T-cell (primary cell): Measurements from ENCODE around the gene BAZ2B. TPM values are rescaled to one million over a fixed set of nuclear protein-coding genes. Genes with fewer than 3 reads are reported as not detected.

ENCODE experiments used
- ATAC-seq, 4 experiments: fragments of 200-7000 bp in 3 of 4; fragments of 150-1000 bp in 1 of 4; cut with Tn5 transposase; replicated peaks in 1 of 4; 1 replicate in 3 of 4; 2 replicates in 1 of 4; pipeline ENCODE4 v1.10.0; 2021; ENCODE audit warnings: moderate library complexity in 3 of 4, mild to moderate bottlenecking in 2 of 4, moderate number of reproducible peaks in 1 of 4
- CTCF ChIA-PET, 2 donors: fragments of 300-600 bp; sonication (Branson Sonifier 250); formaldehyde crosslinking; loops; one replicate each; lab custom pipeline; 2022; ENCODE audit warnings: antibody characterized with exemption in 2 of 2; lab: Charles Lee
- POLR2A ChIA-PET, 2 donors: fragments of 300-600 bp; sonication (Branson Sonifier 250); formaldehyde crosslinking; loops; one replicate each; lab custom pipeline; 2022; ENCODE audit warnings: antibody characterized with exemption in 2 of 2; lab: Charles Lee
- DNase-seq, 35 experiments: peaks; one replicate each; pipeline versions ENCODE4 v3.0.0 to v3.0.0-alpha.2; 2013 to 2023
- H3K27ac ChIP-seq: one replicate; pipeline ENCODE4 v1.5.1; 2013; ENCODE audit warnings: low read length
- H3K27me3 ChIP-seq, 2 experiments: replicated peaks in 1 of 2; 1 replicate in 1 of 2; 2 replicates in 1 of 2; pipeline versions ENCODE4 v1.6.1 to v1.7.0; 2013; ENCODE audit warnings: low read length in 1 of 2, mixed read lengths in 1 of 2; ENCODE audit not compliant: control insufficient read depth in 2 of 2, insufficient read depth in 2 of 2; ENCODE audit errors: extremely low read depth in 1 of 2
- H3K36me3 ChIP-seq, 2 donors: 1 replicate in 1 of 2; 2 replicates in 1 of 2; pipeline versions ENCODE4 v1.6.1 to v1.7.0; 2013; ENCODE audit warnings: low read length in 1 of 2; ENCODE audit not compliant: control insufficient read depth in 2 of 2, insufficient read depth in 1 of 2; ENCODE audit errors: extremely low read depth in 1 of 2
- H3K4me1 ChIP-seq, 2 experiments: 1 replicate in 1 of 2; 2 replicates in 1 of 2; pipeline versions ENCODE4 v1.6.1 to v1.7.0; 2013; ENCODE audit warnings: low read length in 2 of 2, mixed read lengths in 1 of 2; ENCODE audit not compliant: insufficient read depth in 2 of 2, control insufficient read depth in 1 of 2; ENCODE audit errors: extremely low read depth in 1 of 2
- H3K4me3 ChIP-seq, 2 donors: 1 replicate in 1 of 2; 2 replicates in 1 of 2; pipeline versions ENCODE4 v1.5.1 to v1.7.0; 2013; ENCODE audit warnings: mild to moderate bottlenecking in 2 of 2, low read length in 1 of 2, moderate library complexity in 1 of 2; ENCODE audit not compliant: control insufficient read depth in 1 of 2; ENCODE audit errors: extremely low read depth in 1 of 2
- H3K9me3 ChIP-seq: 2 replicates; pipeline ENCODE4 v1.7.0; 2013
- H3K27ac Mint-ChIP-seq, 2 donors: one replicate each; pipeline ENCODE4 v1.8.0; 2020 to 2021; ENCODE audit warnings: mild to moderate bottlenecking in 2 of 2, mixed read lengths in 2 of 2
- H3K27me3 Mint-ChIP-seq, 2 donors: one replicate each; pipeline ENCODE4 v1.8.0; 2021 to 2022; ENCODE audit warnings: mixed read lengths in 2 of 2
- H3K36me3 Mint-ChIP-seq: one replicate; pipeline ENCODE4 v1.8.0; 2021; ENCODE audit warnings: mixed read lengths
- H3K4me1 Mint-ChIP-seq, 3 donors: one replicate each; pipeline ENCODE4 v1.8.0; 2020 to 2022; ENCODE audit warnings: mixed read lengths in 3 of 3, mild to moderate bottlenecking in 1 of 3
- H3K4me3 Mint-ChIP-seq, 3 donors: one replicate each; pipeline ENCODE4 v1.8.0; 2020 to 2022; ENCODE audit warnings: mild to moderate bottlenecking in 3 of 3, mixed read lengths in 3 of 3, moderate library complexity in 3 of 3
- H3K9me3 Mint-ChIP-seq, 3 donors: one replicate each; pipeline ENCODE4 v1.8.0; 2020 to 2022; ENCODE audit warnings: mixed read lengths in 3 of 3
- WGBS: methylation state at CpG from one replicate; pipeline ENCODE4 v1.1.5; 2013; ENCODE audit warnings: missing lambda C conversion rate; ENCODE audit not compliant: insufficient coverage; 5-methylcytosine and 5-hydroxymethylcytosine counted together
- total RNA-seq, 35 experiments: library from RNA in 6 of 35; stranded (reverse) in 6 of 35; fragments of 120-200 nt in 1 of 35; gene quantifications; one replicate each; pipeline versions ENCODE4 v1.2.1 to v1.2.4 and lab custom pipeline; 2013 to 2026

Gene BAZ2B
- total RNA-seq, 5 donors from 2014 or later (not counting 1 experiment from before 2014, with no cell fraction given): 21.2 to 38.5 (median 27.2) TPM

GRCh38 chr2:159572459-159572858 lies 43.9 kb downstream of the BAZ2B start:
- no peaks in the 10 kb centered on the region for H3K27me3 Mint-ChIP-seq
- H3K4me3 ChIP-seq: no peak overlapping the region
- POLR2A ChIA-PET: no interaction called here
- H3K4me1 ChIP-seq: no peaks in the 10 kb centered on the region
- no peak for DNase-seq
- H3K9me3 Mint-ChIP-seq: peaks cover 0 to 10% (median 3%) of the 10 kb centered on the region in 3 donors
- no peak for ATAC-seq
- no peak overlapping the region for H3K27ac Mint-ChIP-seq
- no peaks in the 10 kb centered on the region for H3K27me3 ChIP-seq
- no peaks in the 10 kb centered on the region for H3K36me3 ChIP-seq
- peaks cover 8% of the 10 kb centered on the region for H3K36me3 Mint-ChIP-seq
- no peak overlapping the region for H3K27ac ChIP-seq
- CTCF ChIA-PET: no interaction called here
- H3K4me3 Mint-ChIP-seq: no peak overlapping the region
- H3K9me3 ChIP-seq: no peaks in the 10 kb centered on the region
- no peaks in the 10 kb centered on the region for H3K4me1 Mint-ChIP-seq

GRCh38 chr2:159571540-159572260 lies 44.6 kb downstream of the BAZ2B start:
- WGBS: no CpG with 5 or more reads among the region's 3 CpGs

DNA sequence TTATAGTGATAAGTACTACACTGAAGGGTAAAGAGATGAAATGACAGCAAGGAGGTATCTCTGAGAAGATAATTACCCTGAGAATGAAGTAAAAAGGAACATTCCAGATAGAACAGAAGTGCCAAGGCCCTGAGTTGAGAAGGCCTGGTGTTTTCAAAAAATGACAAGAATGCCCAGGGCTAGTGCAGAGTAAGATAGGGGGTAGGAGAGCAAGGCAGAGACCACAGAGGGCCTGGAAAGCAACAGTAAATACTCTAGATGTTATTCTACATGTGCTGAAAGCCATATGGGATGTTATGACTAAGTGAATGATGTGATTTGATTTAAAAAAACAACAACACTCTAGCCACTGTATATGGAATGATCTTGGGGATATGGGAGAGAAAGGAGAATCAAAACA lies 52.3 kb downstream of the BAZ2B start:
- H3K4me3 ChIP-seq: no peak overlapping the region
- ATAC-seq (no peak), DNase-seq (no peak)
- Mint-ChIP-seq H3K36me3 (peaks cover 3% of the 10 kb centered on the region), H3K4me1 (no peaks in the 10 kb centered on the region), H3K27ac (no peak overlapping the region), H3K27me3 (no peaks in the 10 kb centered on the region), H3K9me3 (no peaks in the 10 kb centered on the region), H3K4me3 (no peak overlapping the region)
- H3K27ac ChIP-seq: no peak overlapping the region
- no peaks in the 10 kb centered on the region for H3K9me3 ChIP-seq
- POLR2A ChIA-PET: no interaction called here
- CTCF ChIA-PET: no interaction called here
- no peaks in the 10 kb centered on the region for H3K36me3 ChIP-seq
- H3K27me3 ChIP-seq: no peaks in the 10 kb centered on the region
- H3K4me1 ChIP-seq: no peaks in the 10 kb centered on the region

More at GRCh38 chr2:159571540-159572260, 44.6 kb downstream of the BAZ2B start:
- Mint-ChIP-seq H3K4me1 (no peaks in the 10 kb centered on the region), H3K27me3 (no peaks in the 10 kb centered on the region), H3K27ac (no peak overlapping the region), H3K36me3 (peaks cover 8% of the 10 kb centered on the region), H3K4me3 (no peak overlapping the region), H3K9me3 (peaks cover 0 to 10% (median 3%) of the 10 kb centered on the region in 3 donors)
- ATAC-seq (no peak), DNase-seq (no peak)
- no peaks in the 10 kb centered on the region for H3K9me3 ChIP-seq
- no peak overlapping the region for H3K27ac ChIP-seq
- CTCF ChIA-PET: no interaction called here
- no peaks in the 10 kb centered on the region for H3K36me3 ChIP-seq
- POLR2A ChIA-PET: no interaction called here
- no peaks in the 10 kb centered on the region for H3K27me3 ChIP-seq
- no peaks in the 10 kb centered on the region for H3K4me1 ChIP-seq
- no peak overlapping the region for H3K4me3 ChIP-seq

DNA sequence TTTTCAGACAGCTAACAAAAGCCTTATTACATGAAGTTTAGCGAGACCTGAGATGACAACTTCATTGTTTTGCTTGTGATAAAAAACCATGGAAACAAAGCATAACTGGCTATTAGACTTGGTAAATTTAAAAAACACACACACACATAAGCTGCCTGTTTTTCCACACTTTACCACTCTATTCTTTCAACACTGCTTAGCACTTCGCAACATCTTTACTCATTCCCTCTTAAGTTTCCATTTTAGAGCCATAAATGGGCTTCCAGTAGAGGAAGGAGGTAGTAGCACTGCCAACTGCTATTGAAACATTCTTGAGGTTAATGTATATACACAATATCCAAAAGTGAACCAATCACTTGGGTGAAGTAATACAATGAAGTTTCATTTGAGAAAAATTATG lies 54.1 kb downstream of the BAZ2B start:
- Histone ChIP-seq H3K9me3 (no peaks in the 10 kb centered on the region), H3K27ac (no peak overlapping the region), H3K4me1 (no peaks in the 10 kb centered on the region), H3K36me3 (no peaks in the 10 kb centered on the region), H3K27me3 (no peaks in the 10 kb centered on the region), H3K4me3 (no peak overlapping the region)
- no peaks in the 10 kb centered on the region for H3K9me3 Mint-ChIP-seq
- no peak for ATAC-seq
- no peak overlapping the region for H3K4me3 Mint-ChIP-seq
- H3K36me3 Mint-ChIP-seq: peaks cover 3% of the 10 kb centered on the region
- ChIA-PET CTCF (interaction anchor here (0.7 to 0.8 kb wide), 2 partner anchors 10 to 42 kb away, joined by 4 to 9 read pairs; no protein-coding TSS in a partner anchor), POLR2A (no interaction called here)
- H3K4me1 Mint-ChIP-seq: no peaks in the 10 kb centered on the region
- DNase-seq: no peak
- H3K27ac Mint-ChIP-seq: no peak overlapping the region
- WGBS: no CpG with 5 or more reads among the region's 2 CpGs
- H3K27me3 Mint-ChIP-seq: no peaks in the 10 kb centered on the region

- no peaks in the 10 kb centered on the region for H3K27me3 Mint-ChIP-seq
- H3K27ac Mint-ChIP-seq: no peak overlapping the region
- Histone ChIP-seq H3K27me3 (no peaks in the 10 kb centered on the region), H3K27ac (no peak overlapping the region), H3K4me1 (no peaks in the 10 kb centered on the region), H3K9me3 (no peaks in the 10 kb centered on the region), H3K4me3 (no peak overlapping the region), H3K36me3 (no peaks in the 10 kb centered on the region)
- ChIA-PET POLR2A (no interaction called here), CTCF (interaction anchor here (0.7 to 0.8 kb wide), 2 partner anchors 10 to 42 kb away, joined by 4 to 9 read pairs; no protein-coding TSS in a partner anchor)
- no peaks in the 10 kb centered on the region for H3K4me1 Mint-ChIP-seq
- H3K36me3 Mint-ChIP-seq: peaks cover 3% of the 10 kb centered on the region
- no peaks in the 10 kb centered on the region for H3K9me3 Mint-ChIP-seq
- no peak overlapping the region for H3K4me3 Mint-ChIP-seq
- WGBS: no CpG with 5 or more reads among the region's 2 CpGs
- DNase-seq (no peak), ATAC-seq (no peak)
These were observed 54.6 kb downstream of the BAZ2B start for GRCh38 chr2:159561786-159562185.

GRCh38 chr2:159561242-159561641 lies 55.1 kb downstream of the BAZ2B start:
- ATAC-seq: no peak
- Histone ChIP-seq H3K9me3 (no peaks in the 10 kb centered on the region), H3K4me1 (no peaks in the 10 kb centered on the region), H3K27ac (no peak overlapping the region), H3K4me3 (no peak overlapping the region), H3K27me3 (no peaks in the 10 kb centered on the region), H3K36me3 (no peaks in the 10 kb centered on the region)
- ChIA-PET POLR2A (no interaction called here), CTCF (interaction anchor here in 1 of 2 donors (0.8 kb wide), 1 partner anchor 9 kb away, joined by 4 read pairs; no protein-coding TSS in a partner anchor)
- no peaks in the 10 kb centered on the region for H3K9me3 Mint-ChIP-seq
- H3K4me1 Mint-ChIP-seq: no peaks in the 10 kb centered on the region
- peaks cover 3% of the 10 kb centered on the region for H3K36me3 Mint-ChIP-seq
- no peak for DNase-seq
- H3K4me3 Mint-ChIP-seq: no peak overlapping the region
- no peak overlapping the region for H3K27ac Mint-ChIP-seq
- H3K27me3 Mint-ChIP-seq: no peaks in the 10 kb centered on the region
